ENCODE data around the gene FBXW5.

FBXW5 gene

DNA sequence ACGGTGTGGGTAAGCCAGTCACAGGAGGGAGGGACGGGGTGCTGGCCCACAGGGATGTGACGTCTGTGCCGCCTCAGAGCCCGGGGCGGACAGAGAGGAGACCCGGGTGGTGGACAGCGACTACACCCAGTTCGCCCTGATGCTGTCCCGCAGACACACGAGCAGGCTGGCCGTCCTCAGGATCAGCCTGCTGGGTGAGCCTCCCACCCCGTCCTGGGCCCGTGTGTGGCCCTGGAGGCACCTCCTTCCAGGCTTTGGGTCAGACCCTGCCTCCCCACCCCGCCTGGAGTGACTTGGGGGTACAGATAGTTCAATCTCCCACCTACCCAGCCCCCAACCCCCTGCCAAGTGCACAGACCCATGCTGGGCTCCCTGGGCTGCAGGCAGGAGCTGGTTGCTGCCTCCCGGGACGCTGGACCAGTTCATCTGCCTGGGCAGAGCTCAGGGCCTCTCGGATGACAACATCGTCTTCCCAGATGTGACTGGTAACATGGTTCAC lies 9.3 kb upstream of the FBXW5 start:
- TF ChIP-seq ZNF565 (CRISPR knock-in tag; conservative IDR thresholded peaks at IDR 0.05; ENCODE audit: low read depth) (no peak), ZFP30 (CRISPR knock-in tag; IDR thresholded peaks at IDR 0.05) (no peak), TCF4 (CRISPR knock-in tag; IDR thresholded peaks at IDR 0.05; ENCODE audit: borderline replicate concordance) (no peak), OSR1 (CRISPR knock-in tag; IDR thresholded peaks at IDR 0.05) (no peak), ZNF70 (CRISPR knock-in tag; IDR thresholded peaks at IDR 0.05) (no peak), ZC3H10 (CRISPR knock-in tag; IDR thresholded peaks at IDR 0.05) (no peak), ZFP3 (CRISPR knock-in tag; IDR thresholded peaks at IDR 0.05) (no peak), ARNTL (CRISPR knock-in tag; IDR thresholded peaks at IDR 0.05; ENCODE audit: borderline replicate concordance, low read depth) (no peak), SNAI2 (CRISPR knock-in tag; IDR thresholded peaks at IDR 0.05) (no peak)
- TF ChIP-seq, protein P1, sequence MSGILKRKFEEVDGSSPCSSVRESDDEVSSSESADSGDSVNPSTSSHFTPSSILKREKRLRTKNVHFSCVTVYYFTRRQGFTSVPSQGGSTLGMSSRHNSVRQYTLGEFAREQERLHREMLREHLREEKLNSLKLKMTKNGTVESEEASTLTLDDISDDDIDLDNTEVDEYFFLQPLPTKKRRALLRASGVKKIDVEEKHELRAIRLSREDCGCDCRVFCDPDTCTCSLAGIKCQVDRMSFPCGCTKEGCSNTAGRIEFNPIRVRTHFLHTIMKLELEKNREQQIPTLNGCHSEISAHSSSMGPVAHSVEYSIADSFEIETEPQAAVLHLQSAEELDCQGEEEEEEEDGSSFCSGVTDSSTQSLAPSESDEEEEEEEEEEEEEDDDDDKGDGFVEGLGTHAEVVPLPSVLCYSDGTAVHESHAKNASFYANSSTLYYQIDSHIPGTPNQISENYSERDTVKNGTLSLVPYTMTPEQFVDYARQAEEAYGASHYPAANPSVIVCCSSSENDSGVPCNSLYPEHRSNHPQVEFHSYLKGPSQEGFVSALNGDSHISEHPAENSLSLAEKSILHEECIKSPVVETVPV (CRISPR knock-in tag; IDR thresholded peaks at IDR 0.05): no peak
- TF ChIP-seq, protein P2, sequence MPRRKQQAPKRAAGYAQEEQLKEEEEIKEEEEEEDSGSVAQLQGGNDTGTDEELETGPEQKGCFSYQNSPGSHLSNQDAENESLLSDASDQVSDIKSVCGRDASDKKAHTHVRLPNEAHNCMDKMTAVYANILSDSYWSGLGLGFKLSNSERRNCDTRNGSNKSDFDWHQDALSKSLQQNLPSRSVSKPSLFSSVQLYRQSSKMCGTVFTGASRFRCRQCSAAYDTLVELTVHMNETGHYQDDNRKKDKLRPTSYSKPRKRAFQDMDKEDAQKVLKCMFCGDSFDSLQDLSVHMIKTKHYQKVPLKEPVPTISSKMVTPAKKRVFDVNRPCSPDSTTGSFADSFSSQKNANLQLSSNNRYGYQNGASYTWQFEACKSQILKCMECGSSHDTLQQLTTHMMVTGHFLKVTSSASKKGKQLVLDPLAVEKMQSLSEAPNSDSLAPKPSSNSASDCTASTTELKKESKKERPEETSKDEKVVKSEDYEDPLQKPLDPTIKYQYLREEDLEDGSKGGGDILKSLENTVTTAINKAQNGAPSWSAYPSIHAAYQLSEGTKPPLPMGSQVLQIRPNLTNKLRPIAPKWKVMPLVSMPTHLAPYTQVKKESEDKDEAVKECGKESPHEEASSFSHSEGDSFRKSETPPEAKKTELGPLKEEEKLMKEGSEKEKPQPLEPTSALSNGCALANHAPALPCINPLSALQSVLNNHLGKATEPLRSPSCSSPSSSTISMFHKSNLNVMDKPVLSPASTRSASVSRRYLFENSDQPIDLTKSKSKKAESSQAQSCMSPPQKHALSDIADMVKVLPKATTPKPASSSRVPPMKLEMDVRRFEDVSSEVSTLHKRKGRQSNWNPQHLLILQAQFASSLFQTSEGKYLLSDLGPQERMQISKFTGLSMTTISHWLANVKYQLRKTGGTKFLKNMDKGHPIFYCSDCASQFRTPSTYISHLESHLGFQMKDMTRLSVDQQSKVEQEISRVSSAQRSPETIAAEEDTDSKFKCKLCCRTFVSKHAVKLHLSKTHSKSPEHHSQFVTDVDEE (CRISPR knock-in tag; IDR thresholded peaks at IDR 0.05): no peak
- no peak for ATAC-seq

DNA sequence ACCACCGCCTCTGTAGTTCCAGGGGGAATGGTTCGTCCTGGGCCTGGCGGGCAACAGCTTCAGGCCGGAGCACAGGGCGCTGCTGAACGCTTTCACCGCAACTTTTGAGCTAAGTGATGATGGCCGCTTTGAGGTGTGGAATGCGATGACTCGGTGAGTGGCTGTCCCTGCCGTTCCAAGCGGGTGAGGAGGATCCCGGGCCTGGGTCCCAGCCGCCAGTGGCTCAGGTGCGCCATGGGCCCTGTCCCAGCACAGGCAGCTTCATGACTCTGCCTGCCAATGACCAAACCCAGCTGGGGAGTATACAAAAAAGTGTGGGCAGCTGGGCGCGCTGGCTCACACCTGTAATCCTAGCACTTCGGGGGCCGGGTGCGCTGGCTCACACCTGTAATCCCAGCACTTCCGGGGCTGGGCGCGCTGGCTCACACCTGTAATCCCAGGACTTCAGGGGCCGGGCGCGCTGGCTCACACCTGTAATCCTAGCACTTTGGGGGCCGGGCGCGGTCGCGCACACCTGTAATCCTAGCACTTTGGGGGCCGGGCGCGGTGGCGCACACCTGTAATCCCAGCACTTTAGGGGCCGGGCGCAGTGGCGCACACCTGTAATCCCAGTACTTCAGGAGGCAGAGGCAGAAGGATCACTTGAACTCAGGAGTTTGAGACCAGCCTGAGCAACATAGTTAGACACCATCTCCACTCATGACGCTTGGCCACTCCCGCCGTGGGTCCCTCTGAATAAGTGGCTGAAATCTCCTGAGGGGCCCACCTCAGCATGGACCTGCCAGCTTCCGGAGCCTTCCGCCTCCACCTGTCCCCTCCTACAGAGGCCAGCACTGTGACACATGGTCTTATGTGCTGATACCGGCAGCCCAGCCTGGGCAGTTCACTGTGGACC lies 8.6 kb upstream of the FBXW5 start:
- no peak for ATAC-seq
- TF ChIP-seq ISL1 (CRISPR knock-in tag; IDR thresholded peaks at IDR 0.05): no peak
- no peak for TF ChIP-seq SNAI2 (CRISPR knock-in tag; IDR thresholded peaks at IDR 0.05)
- no peak for TF ChIP-seq ZFP30 (CRISPR knock-in tag; IDR thresholded peaks at IDR 0.05)
- TF ChIP-seq, protein P1 (CRISPR knock-in tag; IDR thresholded peaks at IDR 0.05): no peak
- no peak for TF ChIP-seq BACH2 (CRISPR knock-in tag; IDR thresholded peaks at IDR 0.05; ENCODE audit: borderline replicate concordance)
- TF ChIP-seq ZNF565 (CRISPR knock-in tag; conservative IDR thresholded peaks at IDR 0.05; ENCODE audit: low read depth): no peak
- TF ChIP-seq, protein P3, sequence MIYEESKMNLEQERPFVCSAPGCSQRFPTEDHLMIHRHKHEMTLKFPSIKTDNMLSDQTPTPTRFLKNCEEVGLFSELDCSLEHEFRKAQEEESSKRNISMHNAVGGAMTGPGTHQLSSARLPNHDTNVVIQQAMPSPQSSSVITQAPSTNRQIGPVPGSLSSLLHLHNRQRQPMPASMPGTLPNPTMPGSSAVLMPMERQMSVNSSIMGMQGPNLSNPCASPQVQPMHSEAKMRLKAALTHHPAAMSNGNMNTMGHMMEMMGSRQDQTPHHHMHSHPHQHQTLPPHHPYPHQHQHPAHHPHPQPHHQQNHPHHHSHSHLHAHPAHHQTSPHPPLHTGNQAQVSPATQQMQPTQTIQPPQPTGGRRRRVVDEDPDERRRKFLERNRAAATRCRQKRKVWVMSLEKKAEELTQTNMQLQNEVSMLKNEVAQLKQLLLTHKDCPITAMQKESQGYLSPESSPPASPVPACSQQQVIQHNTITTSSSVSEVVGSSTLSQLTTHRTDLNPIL (CRISPR knock-in tag; IDR thresholded peaks at IDR 0.05; ENCODE audit: low read depth): no peak
- no peak for TF ChIP-seq ESRRG (CRISPR knock-in tag; IDR thresholded peaks at IDR 0.05)
- TF ChIP-seq, protein P4, sequence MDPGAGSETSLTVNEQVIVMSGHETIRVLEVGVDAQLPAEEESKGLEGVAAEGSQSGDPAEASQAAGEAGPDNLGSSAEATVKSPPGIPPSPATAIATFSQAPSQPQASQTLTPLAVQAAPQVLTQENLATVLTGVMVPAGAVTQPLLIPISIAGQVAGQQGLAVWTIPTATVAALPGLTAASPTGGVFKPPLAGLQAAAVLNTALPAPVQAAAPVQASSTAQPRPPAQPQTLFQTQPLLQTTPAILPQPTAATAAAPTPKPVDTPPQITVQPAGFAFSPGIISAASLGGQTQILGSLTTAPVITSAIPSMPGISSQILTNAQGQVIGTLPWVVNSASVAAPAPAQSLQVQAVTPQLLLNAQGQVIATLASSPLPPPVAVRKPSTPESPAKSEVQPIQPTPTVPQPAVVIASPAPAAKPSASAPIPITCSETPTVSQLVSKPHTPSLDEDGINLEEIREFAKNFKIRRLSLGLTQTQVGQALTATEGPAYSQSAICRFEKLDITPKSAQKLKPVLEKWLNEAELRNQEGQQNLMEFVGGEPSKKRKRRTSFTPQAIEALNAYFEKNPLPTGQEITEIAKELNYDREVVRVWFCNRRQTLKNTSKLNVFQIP (CRISPR knock-in tag; IDR thresholded peaks at IDR 0.05; ENCODE audit: borderline replicate concordance, low read depth): no peak
- TF ChIP-seq, protein P2 (CRISPR knock-in tag; IDR thresholded peaks at IDR 0.05): no peak
- TF ChIP-seq ZNF8 (CRISPR knock-in tag; IDR thresholded peaks at IDR 0.05): no peak

Data from SK-N-SH treated with all-trans-retinoic acid at 6 μM for 48 hours (cell line).